KMS-11 (cell line): ENCODE data around the gene SAPCD1.
"Not testable (repeated sequence)": the region's sequence is repeated elsewhere in the genome, so short reads cannot be mapped to it uniquely, and the experiment has no call there.

Experiments
- H2AFZ ChIP-seq: fragments of 200-600 bp; sonication (generic); 2 replicates; pipeline ENCODE4 v1.6.1; 2016; ENCODE audit warnings: antibody characterized with exemption, mixed run types, low read depth
- H3K27ac ChIP-seq: fragments of 200-600 bp; sonication (generic); 2 replicates; pipeline ENCODE4 v1.6.1; 2016; ENCODE audit warnings: mild to moderate bottlenecking, mixed run types
- H3K27me3 ChIP-seq: fragments of 200-600 bp; sonication (generic); 2 replicates; pipeline ENCODE4 v1.6.1; 2017; ENCODE audit warnings: mild to moderate bottlenecking, low read depth, mixed run types, moderate library complexity; ENCODE audit not compliant: insufficient read depth
- H3K36me3 ChIP-seq: fragments of 200-600 bp; sonication (generic); 2 replicates; pipeline ENCODE4 v1.6.1; 2017; ENCODE audit warnings: mild to moderate bottlenecking, mixed run types; ENCODE audit not compliant: insufficient read depth
- H3K4me1 ChIP-seq: fragments of 200-600 bp; sonication (generic); 2 replicates; pipeline ENCODE4 v1.6.1; 2016; ENCODE audit warnings: mild to moderate bottlenecking, low read depth, mixed run types; ENCODE audit not compliant: poor library complexity, severe bottlenecking
- H3K4me2 ChIP-seq: fragments of 200-600 bp; sonication (generic); 2 replicates; pipeline ENCODE4 v1.7.0; 2016; ENCODE audit warnings: mild to moderate bottlenecking, mixed run types
- H3K4me3 ChIP-seq: fragments of 200-600 bp; sonication (generic); IDR thresholded peaks from 2 replicates; pipeline ENCODE4 v1.6.1; 2017; ENCODE audit warnings: low read depth, low read length, mixed read lengths; ENCODE audit not compliant: insufficient read depth
- H3K79me2 ChIP-seq: fragments of 200-600 bp; sonication (generic); 2 replicates; pipeline ENCODE4 v1.6.1; 2016; ENCODE audit warnings: low read depth, mixed run types; ENCODE audit not compliant: insufficient read depth
- H3K9ac ChIP-seq: fragments of 200-600 bp; sonication (generic); 2 replicates; pipeline ENCODE4 v1.6.1; 2016; ENCODE audit warnings: mild to moderate bottlenecking, mixed run types
- H4K20me1 ChIP-seq: fragments of 200-600 bp; sonication (generic); 2 replicates; pipeline ENCODE4 v1.6.1; 2016; ENCODE audit warnings: mild to moderate bottlenecking, mixed run types; ENCODE audit not compliant: insufficient read depth
- TF ChIP-seq, protein P1 (sequence below): fragments of 200-600 bp; sonication (generic); conservative IDR thresholded peaks from 2 replicates; pipeline ENCODE4 v1.6.1; 2017; ENCODE audit warnings: low read depth, mild to moderate bottlenecking, antibody characterized with exemption, low read length, moderate library complexity, mixed read lengths

The SAPCD1 gene

DNA sequence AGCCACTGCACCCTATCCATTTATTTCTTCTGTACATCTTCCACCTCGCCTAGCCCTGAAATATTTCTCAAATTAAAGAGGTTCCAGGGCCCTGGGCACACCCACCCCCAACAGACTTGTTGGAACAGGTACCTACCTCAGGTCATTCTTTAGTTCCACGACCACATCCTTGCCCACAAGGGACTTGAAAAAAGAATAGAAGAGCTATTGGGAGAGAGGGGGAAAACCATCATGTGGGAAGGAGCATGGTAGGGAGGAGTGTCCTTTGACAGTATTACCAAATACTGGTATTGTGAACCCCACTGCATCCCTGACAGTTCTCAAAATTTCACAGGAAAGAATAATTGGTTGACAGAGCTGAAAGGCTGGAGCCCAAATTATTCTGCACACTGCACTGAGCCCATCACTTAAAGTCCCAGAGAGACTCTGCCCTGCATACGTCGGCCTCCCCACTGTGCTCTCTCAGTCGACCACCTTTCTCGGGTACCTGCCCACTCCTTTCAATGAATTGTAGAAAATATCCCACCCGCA lies 43.5 kb downstream of the SAPCD1 start:
- Histone ChIP-seq H3K9ac (peak overlapping the region; percentile 79), H3K79me2 (peaks cover 18% of the 10 kb centered on the region), H3K27ac (peak overlapping the region; percentile 65), H3K4me3 (peak overlapping the region; percentile 44), H4K20me1 (no peaks in the 10 kb centered on the region), H3K27me3 (no peaks in the 10 kb centered on the region), H2AFZ (peak overlapping the region; percentile 74; the same call in 1 of the 2 replicates), H3K36me3 (no peaks in the 10 kb centered on the region), H3K4me2 (peak overlapping the region; percentile 99), H3K4me1 (peaks cover 23% of the 10 kb centered on the region)
- TF ChIP-seq, protein P1, sequence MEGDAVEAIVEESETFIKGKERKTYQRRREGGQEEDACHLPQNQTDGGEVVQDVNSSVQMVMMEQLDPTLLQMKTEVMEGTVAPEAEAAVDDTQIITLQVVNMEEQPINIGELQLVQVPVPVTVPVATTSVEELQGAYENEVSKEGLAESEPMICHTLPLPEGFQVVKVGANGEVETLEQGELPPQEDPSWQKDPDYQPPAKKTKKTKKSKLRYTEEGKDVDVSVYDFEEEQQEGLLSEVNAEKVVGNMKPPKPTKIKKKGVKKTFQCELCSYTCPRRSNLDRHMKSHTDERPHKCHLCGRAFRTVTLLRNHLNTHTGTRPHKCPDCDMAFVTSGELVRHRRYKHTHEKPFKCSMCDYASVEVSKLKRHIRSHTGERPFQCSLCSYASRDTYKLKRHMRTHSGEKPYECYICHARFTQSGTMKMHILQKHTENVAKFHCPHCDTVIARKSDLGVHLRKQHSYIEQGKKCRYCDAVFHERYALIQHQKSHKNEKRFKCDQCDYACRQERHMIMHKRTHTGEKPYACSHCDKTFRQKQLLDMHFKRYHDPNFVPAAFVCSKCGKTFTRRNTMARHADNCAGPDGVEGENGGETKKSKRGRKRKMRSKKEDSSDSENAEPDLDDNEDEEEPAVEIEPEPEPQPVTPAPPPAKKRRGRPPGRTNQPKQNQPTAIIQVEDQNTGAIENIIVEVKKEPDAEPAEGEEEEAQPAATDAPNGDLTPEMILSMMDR, result no peak

DNA sequence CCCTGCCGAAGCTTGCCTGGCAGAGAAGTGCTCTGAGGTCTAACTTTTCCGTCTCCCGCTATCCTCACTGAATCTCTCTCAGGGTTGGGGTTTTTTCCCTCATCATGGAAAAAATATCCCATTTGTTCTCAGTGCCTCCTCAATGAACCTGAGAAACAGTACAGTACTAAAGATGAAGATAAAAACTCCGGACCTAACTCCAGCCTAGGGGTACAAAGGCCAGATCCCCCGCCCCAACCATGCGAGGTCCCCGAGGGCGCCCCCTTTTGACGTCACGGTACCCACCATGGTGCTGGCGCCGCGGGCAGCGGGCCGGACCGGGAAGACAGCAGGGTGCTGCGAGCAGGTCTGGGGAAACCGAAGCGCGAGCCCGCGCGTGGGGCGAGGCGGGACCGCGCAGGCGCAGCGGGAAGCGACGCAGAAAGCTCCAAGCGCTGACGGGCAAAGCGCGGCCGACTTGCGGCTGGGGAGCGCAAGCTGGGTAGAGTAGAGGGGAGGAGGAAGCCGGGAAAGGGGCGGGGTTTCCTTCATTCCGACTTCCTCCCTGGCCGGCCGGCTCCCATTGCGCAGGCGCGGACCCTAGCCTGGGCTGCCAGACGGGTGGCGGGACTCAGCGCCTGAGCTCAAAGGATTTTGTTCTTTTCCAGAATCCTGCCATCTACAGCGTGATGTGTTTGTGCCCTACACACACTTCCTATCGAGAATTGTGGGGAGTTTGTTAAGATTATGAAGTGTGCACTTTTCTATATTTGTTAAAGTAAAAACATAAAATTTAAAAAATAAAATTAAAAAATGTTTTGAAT lies 44.2 kb downstream of the SAPCD1 start, which contains the start of gene LSM2:
TSS of gene LSM2 (minus strand) at position 497 of the 803 bp plus-strand sequence. CDS start at position 288, 209 bp downstream.
- Histone ChIP-seq H3K4me1 (peaks cover 23% of the 10 kb centered on the region), H4K20me1 (no peaks in the 10 kb centered on the region), H3K27me3 (no peaks in the 10 kb centered on the region), H3K36me3 (no peaks in the 10 kb centered on the region), H3K4me2 (peak within 1 kb of the TSS; percentile 99), H2AFZ (peak within 1 kb of the TSS; percentile 74; the same call in 1 of the 2 replicates), H3K27ac (peak within 1 kb of the TSS; percentile 65), H3K9ac (peak within 1 kb of the TSS; percentile 79), H3K79me2 (peaks cover 13% of the 10 kb centered on the region), H3K4me3 (peak within 1 kb of the TSS; percentile 44)
- TF ChIP-seq, protein P1, result peak; percentile 63; the same call in 1 of the 2 replicates

DNA sequence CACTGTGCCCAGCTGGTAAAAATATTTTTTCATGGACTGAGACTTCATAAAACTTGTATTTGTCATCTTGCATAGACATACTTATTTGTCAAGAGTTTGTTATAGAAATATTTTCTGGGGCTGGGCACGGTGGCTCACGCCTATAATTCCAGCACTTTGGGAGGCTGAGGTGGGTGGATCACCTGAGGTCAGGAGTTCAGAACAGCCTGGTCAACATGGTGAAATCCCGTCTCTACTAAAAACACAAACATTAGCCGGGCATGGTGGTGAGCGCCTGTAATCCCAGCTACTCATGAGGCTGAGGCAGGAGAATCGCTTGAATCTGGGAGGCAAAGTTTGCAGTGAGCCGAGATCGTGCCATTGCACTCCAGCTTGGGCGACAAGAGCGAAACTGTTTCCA lies 46.1 kb downstream of the SAPCD1 start:
- not testable (repeated sequence) for H3K4me2 ChIP-seq, H3K27me3 ChIP-seq, H4K20me1 ChIP-seq, H3K36me3 ChIP-seq, H3K9ac ChIP-seq, H3K4me3 ChIP-seq, H2AFZ ChIP-seq, H3K27ac ChIP-seq
- Histone ChIP-seq H3K4me1 (peaks cover 23% of the 10 kb centered on the region), H3K79me2 (peaks cover 13% of the 10 kb centered on the region)

DNA sequence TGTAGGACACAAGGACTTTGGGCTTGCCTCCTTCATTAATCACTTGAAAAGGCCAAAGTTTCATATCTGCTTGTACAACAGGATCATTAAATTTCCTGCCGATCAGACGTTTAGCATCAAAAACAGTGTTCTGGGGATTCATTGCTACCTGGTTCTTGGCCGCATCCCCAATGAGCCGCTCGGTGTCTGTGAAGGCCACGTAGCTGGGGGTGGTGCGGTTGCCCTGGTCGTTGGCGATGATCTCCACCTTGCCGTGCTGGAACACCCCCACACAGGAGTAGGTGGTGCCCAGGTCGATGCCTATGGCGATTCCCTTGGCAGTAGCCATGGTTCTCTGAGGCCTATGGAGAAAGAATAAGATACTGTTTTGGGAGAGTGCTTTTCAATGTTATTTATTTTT lies 49.2 kb downstream of the SAPCD1 start:
- H3K4me2 ChIP-seq, result no peak overlapping the region
- no peak overlapping the region for H2AFZ ChIP-seq
- H3K36me3 ChIP-seq, result no peaks in the 10 kb centered on the region

More for the DNA sequence above, 49.2 kb downstream of the SAPCD1 start:
- no peak overlapping the region for H3K9ac ChIP-seq
- H3K27ac ChIP-seq, result no peak overlapping the region
- H3K4me3 ChIP-seq, result no peak overlapping the region
- TF ChIP-seq, protein P1, result no peak
- H4K20me1 ChIP-seq, result no peaks in the 10 kb centered on the region
- peaks cover 7% of the 10 kb centered on the region for H3K4me1 ChIP-seq
- H3K79me2 ChIP-seq, result no peaks in the 10 kb centered on the region
- no peaks in the 10 kb centered on the region for H3K27me3 ChIP-seq
